Islet of Langerhans (tissue), 1 donor: ENCODE measurements around the gene GAPDH.
"Not testable (repeated sequence)": the region's sequence is repeated elsewhere in the genome, so short reads cannot be mapped to it uniquely, and the experiment has no call there.

Experiments
- FAIRE-seq: peaks from one replicate; lab custom pipeline; 2011; peaks lifted over from hg19 to GRCh38; lab: Jason Lieb, UNC

The GAPDH gene

DNA sequence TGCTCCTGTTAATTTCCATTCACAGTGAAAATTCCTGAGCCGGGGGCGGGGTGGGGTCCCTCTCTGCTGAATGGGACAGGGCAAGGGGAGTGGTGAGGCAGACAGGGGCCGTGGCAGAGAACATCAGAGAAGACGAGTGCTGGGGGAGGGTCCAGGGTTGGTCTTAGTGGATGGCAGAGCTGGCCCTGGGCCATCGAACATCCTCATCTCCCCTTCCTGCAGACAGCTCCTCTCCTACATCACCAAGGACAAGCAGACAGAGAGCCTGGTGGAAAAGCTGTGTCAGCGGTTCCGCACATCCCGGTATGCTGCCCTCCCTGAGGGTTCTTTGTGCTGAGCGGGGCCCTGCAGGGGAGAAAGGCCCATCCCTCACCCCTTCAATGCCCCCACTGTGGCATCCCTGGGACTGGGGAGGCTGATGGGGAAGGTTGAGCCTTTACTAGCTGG, 5.0 kb upstream of the GAPDH start:
- no peak for FAIRE-seq

DNA sequence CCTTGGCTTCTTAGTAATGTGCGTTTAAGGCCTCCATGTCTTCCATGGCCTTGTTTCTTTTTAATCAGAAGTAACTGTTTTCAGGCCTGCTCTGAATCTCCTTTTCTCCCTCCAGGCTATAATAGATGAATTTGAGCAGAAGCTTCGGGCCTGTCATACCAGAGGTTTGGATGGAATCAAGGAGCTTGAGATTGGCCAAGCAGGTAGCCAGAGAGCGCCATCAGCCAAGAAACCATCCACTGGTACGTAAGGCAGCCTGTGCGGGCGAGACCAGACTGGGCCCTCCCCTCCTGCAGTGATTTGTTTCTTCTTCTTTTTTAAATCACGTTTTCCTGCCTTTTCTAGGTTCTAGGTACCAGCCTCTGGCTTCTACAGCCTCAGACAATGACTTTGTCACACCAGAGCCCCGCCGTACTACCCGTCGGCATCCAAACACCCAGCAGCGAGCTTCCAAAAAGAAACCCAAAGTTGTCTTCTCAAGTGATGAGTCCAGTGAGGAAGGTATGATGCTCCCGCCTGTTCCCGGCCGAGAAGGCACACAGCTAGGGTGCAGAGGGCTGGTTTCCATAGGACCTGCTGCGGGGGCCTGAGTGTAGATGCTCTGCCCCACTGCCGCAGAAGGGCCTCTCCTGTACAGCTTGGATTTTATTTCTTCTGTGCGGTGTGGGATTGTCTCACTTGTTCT, 3.6 kb upstream of the GAPDH start:
- FAIRE-seq = no peak

DNA sequence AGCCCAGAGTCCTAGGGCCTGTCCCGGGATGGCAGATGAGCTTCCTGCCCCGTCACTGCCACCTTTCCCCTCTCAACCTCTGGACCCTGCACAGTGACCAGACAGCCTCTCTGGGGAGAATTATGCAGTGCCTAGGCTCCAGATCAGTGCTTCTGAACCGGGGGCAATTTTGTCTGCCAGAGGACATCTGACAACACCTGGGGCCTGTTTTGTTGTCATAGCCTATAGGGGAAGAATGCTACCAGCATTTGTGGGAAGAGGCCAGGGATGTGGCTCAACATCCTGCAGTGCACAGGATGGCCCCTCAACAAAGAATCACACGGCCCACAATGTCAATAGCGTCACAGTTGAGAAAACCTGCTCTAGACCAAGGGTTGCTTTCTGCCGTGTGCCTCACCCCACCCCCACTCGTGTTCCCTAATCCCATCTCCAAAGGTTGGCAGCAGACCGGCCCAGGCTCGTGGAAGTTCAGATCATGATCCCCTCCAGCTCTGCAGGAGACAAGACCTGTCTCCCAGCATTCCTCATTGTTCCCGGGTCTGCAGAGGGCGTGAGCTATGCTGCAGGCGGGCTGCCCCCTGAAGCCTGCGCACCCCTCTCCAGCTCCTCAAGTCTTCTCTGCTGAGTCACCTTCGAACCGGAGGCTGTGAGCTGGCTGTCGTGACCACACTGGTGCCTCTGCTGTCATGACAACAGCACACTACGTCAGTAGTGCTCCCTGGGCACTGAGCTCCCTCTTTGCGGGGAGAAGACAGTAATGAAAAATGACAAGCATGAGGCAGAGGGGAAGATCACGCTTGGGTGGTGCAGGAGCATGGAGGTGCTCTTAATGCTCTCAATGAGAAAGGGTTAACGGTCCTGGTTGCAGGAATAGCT, 2.0 kb upstream of the GAPDH start:
- peak; percentile 51 for FAIRE-seq

DNA sequence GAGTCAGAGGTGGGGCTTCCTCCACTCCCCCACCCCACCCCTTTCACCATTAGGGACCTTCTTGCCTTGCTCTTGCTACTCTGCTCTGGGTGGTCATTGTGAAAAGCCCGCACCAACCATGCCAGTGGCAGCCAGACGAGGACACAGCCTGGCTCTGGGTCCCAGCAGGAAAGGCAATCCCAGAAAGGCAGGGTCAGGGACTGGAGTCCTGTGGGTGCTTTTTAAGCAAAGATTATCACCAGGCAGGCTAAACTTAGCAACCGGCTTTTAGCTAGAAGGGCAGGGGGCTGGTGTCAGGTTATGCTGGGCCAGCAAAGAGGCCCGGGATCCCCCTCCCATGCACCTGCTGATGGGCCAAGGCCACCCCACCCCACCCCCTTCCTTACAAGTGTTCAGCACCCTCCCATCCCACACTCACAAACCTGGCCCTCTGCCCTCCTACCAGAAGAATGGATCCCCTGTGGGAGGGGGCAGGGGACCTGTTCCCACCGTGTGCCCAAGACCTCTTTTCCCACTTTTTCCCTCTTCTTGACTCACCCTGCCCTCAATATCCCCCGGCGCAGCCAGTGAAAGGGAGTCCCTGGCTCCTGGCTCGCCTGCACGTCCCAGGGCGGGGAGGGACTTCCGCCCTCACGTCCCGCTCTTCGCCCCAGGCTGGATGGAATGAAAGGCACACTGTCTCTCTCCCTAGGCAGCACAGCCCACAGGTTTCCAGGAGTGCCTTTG, 1.2 kb upstream of the GAPDH start:
- FAIRE-seq = no peak

DNA sequence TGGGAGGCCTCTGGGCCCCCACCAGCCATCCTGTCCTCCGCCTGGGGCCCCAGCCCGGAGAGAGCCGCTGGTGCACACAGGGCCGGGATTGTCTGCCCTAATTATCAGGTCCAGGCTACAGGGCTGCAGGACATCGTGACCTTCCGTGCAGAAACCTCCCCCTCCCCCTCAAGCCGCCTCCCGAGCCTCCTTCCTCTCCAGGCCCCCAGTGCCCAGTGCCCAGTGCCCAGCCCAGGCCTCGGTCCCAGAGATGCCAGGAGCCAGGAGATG, 729 bp upstream of the GAPDH start:
- no peak for FAIRE-seq

DNA sequence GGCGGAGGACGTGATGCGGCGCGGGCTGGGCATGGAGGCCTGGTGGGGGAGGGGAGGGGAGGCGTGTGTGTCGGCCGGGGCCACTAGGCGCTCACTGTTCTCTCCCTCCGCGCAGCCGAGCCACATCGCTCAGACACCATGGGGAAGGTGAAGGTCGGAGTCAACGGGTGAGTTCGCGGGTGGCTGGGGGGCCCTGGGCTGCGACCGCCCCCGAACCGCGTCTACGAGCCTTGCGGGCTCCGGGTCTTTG, 303 bp downstream of the GAPDH start:
- no peak for FAIRE-seq

DNA sequence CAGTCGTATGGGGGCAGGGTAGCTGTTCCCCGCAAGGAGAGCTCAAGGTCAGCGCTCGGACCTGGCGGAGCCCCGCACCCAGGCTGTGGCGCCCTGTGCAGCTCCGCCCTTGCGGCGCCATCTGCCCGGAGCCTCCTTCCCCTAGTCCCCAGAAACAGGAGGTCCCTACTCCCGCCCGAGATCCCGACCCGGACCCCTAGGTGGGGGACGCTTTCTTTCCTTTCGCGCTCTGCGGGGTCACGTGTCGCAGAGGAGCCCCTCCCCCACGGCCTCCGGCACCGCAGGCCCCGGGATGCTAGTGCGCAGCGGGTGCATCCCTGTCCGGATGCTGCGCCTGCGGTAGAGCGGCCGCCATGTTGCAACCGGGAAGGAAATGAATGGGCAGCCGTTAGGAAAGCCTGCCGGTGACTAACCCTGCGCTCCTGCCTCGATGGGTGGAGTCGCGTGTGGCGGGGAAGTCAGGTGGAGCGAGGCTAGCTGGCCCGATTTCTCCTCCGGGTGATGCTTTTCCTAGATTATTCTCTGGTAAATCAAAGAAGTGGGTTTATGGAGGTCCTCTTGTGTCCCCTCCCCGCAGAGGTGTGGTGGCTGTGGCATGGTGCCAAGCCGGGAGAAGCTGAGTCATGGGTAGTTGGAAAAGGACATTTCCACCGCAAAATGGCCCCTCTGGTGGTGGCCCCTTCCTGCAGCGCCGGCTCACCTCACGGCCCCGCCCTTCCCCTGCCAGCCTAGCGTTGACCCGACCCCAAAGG, 804 bp downstream of the GAPDH start:
- FAIRE-seq = no peak

DNA sequence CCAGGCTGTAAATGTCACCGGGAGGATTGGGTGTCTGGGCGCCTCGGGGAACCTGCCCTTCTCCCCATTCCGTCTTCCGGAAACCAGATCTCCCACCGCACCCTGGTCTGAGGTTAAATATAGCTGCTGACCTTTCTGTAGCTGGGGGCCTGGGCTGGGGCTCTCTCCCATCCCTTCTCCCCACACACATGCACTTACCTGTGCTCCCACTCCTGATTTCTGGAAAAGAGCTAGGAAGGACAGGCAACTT, 1.3 kb downstream of the GAPDH start:
- FAIRE-seq = no peak

DNA sequence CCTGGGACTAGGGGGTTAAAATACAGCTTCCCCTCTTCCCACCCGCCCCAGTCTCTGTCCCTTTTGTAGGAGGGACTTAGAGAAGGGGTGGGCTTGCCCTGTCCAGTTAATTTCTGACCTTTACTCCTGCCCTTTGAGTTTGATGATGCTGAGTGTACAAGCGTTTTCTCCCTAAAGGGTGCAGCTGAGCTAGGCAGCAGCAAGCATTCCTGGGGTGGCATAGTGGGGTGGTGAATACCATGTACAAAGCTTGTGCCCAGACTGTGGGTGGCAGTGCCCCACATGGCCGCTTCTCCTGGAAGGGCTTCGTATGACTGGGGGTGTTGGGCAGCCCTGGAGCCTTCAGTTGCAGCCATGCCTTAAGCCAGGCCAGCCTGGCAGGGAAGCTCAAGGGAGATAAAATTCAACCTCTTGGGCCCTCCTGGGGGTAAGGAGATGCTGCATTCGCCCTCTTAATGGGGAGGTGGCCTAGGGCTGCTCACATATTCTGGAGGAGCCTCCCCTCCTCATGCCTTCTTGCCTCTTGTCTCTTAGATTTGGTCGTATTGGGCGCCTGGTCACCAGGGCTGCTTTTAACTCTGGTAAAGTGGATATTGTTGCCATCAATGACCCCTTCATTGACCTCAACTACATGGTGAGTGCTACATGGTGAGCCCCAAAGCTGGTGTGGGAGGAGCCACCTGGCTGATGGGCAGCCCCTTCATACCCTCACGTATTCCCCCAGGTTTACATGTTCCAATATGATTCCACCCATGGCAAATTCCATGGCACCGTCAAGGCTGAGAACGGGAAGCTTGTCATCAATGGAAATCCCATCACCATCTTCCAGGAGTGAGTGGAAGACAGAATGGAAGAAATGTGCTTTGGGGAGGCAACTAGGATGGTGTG, 1.9 kb downstream of the GAPDH start:
- FAIRE-seq = no peak

DNA sequence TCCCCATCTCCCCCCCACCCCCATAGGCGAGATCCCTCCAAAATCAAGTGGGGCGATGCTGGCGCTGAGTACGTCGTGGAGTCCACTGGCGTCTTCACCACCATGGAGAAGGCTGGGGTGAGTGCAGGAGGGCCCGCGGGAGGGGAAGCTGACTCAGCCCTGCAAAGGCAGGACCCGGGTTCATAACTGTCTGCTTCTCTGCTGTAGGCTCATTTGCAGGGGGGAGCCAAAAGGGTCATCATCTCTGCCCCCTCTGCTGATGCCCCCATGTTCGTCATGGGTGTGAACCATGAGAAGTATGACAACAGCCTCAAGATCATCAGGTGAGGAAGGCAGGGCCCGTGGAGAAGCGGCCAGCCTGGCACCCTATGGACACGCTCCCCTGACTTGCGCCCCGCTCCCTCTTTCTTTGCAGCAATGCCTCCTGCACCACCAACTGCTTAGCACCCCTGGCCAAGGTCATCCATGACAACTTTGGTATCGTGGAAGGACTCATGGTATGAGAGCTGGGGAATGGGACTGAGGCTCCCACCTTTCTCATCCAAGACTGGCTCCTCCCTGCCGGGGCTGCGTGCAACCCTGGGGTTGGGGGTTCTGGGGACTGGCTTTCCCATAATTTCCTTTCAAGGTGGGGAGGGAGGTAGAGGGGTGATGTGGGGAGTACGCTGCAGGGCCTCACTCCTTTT, 2.7 kb downstream of the GAPDH start:
- FAIRE-seq = no peak

DNA sequence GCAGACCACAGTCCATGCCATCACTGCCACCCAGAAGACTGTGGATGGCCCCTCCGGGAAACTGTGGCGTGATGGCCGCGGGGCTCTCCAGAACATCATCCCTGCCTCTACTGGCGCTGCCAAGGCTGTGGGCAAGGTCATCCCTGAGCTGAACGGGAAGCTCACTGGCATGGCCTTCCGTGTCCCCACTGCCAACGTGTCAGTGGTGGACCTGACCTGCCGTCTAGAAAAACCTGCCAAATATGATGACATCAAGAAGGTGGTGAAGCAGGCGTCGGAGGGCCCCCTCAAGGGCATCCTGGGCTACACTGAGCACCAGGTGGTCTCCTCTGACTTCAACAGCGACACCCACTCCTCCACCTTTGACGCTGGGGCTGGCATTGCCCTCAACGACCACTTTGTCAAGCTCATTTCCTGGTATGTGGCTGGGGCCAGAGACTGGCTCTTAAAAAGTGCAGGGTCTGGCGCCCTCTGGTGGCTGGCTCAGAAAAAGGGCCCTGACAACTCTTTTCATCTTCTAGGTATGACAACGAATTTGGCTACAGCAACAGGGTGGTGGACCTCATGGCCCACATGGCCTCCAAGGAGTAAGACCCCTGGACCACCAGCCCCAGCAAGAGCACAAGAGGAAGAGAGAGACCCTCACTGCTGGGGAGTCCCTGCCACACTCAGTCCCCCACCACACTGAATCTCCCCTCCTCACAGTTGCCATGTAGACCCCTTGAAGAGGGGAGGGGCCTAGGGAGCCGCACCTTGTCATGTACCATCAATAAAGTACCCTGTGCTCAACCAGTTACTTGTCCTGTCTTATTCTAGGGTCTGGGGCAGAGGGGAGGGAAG, 3.5 kb downstream of the GAPDH start:
- not testable (repeated sequence) for FAIRE-seq

DNA sequence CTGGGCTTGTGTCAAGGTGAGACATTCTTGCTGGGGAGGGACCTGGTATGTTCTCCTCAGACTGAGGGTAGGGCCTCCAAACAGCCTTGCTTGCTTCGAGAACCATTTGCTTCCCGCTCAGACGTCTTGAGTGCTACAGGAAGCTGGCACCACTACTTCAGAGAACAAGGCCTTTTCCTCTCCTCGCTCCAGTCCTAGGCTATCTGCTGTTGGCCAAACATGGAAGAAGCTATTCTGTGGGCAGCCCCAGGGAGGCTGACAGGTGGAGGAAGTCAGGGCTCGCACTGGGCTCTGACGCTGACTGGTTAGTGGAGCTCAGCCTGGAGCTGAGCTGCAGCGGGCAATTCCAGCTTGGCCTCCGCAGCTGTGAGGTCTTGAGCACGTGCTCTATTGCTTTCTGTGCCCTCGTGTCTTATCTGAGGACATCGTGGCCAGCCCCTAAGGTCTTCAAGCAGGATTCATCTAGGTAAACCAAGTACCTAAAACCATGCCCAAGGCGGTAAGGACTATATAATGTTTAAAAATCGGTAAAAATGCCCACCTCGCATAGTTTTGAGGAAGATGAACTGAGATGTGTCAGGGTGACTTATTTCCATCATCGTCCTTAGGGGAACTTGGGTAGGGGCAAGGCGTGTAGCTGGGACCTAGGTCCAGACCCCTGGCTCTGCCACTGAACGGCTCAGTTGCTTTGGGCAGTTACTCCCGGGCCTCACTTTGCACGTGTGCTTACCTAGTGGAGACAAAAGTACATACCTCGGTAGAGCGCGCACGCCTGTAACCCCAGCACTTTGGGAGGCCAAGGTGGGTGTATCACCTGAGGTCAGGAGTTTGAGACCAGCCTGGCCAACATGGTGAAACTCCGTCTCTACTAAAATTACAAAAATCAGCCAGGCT, 4.3 kb downstream of the GAPDH start:
- no peak for FAIRE-seq

DNA sequence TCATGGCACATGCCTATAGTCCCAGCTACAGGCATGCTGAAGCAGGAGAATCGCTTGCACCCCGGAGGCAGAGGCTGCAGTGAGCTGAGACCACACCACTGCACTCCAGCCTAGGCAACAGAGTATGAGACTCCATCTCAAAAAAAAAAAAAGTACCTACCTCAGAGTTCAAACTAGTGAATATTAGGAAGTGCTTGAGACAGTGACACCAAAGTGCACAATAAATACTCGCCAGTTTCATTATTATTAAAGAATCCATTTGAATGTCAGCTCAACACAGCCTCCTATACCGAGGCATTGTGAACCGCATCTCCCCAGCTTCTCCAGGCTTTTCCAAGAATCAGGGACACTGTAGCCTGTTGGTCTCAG, 5.0 kb downstream of the GAPDH start:
- FAIRE-seq = no peak

DNA sequence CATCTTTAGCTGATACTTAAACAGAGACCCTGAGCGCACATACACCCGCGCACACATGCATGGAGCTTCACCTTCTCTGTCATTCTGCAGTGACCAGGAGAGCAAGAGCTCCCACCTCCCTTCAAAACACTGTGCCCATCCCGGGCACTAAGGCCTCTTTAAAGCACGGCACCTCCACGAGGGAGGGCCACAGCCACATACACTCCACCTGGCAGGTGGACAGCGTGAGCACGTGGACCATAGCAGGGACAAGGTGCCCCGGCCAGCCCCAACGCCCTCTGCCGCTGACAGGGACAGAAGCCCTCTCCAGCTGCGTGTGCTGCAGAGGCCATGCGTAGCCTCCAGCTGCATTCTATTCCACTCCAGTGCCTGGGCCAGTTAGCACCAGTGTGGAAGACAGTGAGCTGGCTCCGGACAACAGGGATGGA, 5.4 kb downstream of the GAPDH start:
- FAIRE-seq = no peak

DNA sequence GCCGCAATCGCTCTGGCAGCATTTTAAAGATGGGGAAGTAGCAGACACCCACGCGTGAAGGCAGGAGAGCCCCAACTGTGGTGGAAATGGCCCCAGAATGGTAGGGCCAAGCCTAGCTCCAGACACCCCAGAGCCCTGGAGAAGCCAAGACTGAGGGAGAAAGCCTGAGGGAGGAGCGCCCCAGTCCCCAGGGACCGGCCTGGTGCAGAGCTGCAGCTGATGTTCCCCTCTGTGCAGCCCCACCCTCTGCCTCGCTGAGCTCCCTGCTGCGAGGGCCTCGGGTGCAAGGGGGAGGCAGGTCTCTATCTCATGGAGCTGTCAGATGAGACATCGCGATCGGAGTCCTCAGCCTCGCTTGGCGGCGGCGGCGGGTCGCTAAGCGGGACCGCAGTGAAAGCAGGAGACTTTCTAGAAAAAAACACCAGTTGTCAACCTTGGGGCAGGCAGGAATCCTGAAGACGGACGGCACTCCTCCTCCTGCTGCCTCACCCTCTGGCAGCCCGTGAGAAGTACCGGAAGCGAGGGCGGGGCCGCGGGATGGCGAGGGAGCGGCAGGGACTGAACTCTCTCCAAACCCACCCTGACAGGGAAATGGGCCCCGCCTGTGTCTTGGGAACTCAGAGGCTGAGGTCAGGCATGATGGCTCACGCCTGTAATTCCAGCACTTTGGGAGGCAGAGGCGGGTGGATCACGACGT, 6.0 kb downstream of the GAPDH start:
- FAIRE-seq = no peak

DNA sequence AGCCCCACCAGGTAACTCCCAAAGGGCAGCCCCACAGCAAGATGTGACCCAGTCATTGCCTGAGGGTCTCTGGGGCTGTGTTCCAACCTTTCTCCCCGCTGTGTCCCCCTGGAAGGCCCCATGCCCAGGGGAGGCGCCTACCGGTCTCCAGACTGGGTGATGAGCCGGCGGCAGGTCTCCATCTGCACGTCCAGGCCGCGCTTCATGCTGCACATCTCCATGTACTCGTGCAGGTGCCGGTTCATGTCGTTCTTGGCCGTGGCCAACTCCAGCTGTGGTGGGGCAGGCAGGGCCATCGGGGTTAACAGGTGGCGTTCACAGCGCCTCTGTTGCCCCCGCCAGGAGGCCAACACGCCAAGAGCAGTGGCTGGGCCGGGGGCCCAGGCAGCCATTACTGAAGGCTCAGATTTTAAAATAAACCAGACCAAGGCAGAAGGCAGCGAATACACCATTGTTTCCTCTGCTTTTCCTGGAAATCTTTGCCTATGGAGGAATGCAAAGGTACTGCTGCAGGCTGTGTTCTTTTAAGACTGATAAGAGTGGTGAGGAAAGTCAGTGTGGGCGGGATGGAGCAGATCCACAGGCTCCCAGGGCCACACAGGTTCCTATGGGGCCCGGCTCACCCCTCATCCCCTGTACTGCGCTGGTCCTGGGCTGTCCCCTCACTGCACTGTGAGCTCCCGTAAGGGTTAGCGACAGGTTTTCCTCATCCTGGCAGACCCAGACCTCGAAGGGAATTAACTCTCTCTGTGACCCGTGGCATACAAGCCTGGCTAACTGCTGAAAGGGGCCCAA, 7.3 kb downstream of the GAPDH start:
- FAIRE-seq = no peak

DNA sequence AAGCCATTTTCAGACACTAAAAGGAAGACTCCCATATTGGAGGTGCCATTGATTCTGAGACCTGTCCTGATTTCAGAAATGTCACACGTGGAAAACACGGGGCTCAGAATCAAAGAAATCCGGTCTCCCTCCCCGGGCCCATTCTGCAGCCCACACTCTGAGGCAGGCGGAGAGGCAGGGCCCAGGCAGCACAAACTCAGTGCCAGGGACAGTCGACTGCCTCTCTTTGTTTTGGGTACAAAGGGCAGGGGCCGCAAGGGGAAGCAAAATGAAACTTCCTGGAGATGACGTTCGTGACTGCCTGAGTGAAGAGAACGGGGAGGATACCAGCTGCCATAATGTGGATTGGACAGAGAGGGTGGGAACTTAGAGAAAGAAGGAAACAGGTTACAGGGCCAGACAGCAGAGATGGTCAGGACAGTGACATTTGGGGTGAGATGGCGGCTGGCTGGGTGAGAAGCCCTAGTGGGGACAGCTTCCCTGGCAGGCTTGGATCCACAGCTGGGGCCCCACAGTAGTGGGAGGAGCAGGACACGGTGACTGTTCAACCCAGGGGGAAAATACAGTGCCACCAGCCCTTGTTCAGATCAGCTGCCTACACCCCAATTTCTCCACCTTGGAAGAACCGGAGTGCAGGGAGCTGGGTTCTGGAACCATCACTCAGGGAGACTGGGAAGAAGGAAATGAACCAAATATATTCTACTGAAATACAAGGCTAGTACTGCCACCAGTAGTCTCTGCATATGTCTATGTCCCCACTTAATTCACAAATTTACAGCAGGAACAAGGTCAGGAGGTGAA, 8.1 kb downstream of the GAPDH start:
- no peak for FAIRE-seq
